Small intestine (tissue), 7 donors: ENCODE data around the gene CDK5R2. TPM values are rescaled to one million over a fixed set of nuclear protein-coding genes. Genes with fewer than 3 reads are reported as not detected.

Source experiments
- DNase-seq, 2 donors: peaks; one replicate each; pipeline versions ENCODE4 v3.0.0 to v3.0.0-alpha.2; 2013
- FAIRE-seq: peaks from 2 replicates; lab custom pipeline; 2012; peaks lifted over from hg19 to GRCh38; lab: Jason Lieb, UNC
- H3K27ac ChIP-seq, 3 donors: one replicate each; pipeline ENCODE4 v1.5.1; 2013; ENCODE audit warnings: low read length in 2 of 3, mild to moderate bottlenecking in 2 of 3, control low read depth in 1 of 3, inconsistent platforms in 1 of 3, low read depth in 1 of 3, moderate library complexity in 1 of 3
- H3K27me3 ChIP-seq, 3 donors: one replicate each; pipeline ENCODE4 v1.6.1; 2013; ENCODE audit warnings: low read length in 3 of 3, inconsistent platforms in 1 of 3; ENCODE audit not compliant: control insufficient read depth in 3 of 3, insufficient read depth in 3 of 3
- H3K36me3 ChIP-seq, 3 donors: one replicate each; pipeline ENCODE4 v1.6.1; 2013; ENCODE audit warnings: low read length in 3 of 3, inconsistent platforms in 1 of 3, low read depth in 1 of 3, mild to moderate bottlenecking in 1 of 3, moderate library complexity in 1 of 3; ENCODE audit not compliant: control insufficient read depth in 3 of 3, insufficient read depth in 2 of 3
- H3K4me1 ChIP-seq, 3 donors: one replicate each; pipeline ENCODE4 v1.6.1; 2013; ENCODE audit warnings: low read length in 2 of 3, inconsistent platforms in 1 of 3, low read depth in 1 of 3, mild to moderate bottlenecking in 1 of 3, moderate library complexity in 1 of 3; ENCODE audit not compliant: control insufficient read depth in 3 of 3, insufficient read depth in 2 of 3
- H3K4me3 ChIP-seq, 3 donors: one replicate each; pipeline ENCODE4 v1.5.1; 2013; ENCODE audit warnings: low read length in 3 of 3, control low read depth in 1 of 3, inconsistent platforms in 1 of 3, low read depth in 1 of 3, mild to moderate bottlenecking in 1 of 3, moderate library complexity in 1 of 3
- H3K9me3 ChIP-seq, 2 donors: one replicate each; pipeline ENCODE4 v1.6.1; 2013; ENCODE audit warnings: low read depth in 1 of 2, low read length in 1 of 2; ENCODE audit not compliant: control insufficient read depth in 2 of 2, insufficient read depth in 1 of 2
- whole genome bisulfite sequencing, 3 donors: extraction: QIAGEN DNeasy Blood & Tissue Kit; methylation state at CpG; one replicate each; pipeline ENCODE4 v1.1.7; 2013; 5-methylcytosine and 5-hydroxymethylcytosine counted together
- polyA plus RNA-seq, 4 donors: library from polyadenylated mRNA; stranded (reverse) in 3 of 4; unstranded in 1 of 4; fragments of 200-250 nt in 3 of 4; fragments of 120-200 nt in 1 of 4; gene quantifications; one replicate each; pipeline versions ENCODE4 v1.2.1 to v1.2.3, GENCODE V29; 2013
- donor health status: healthy with polysubstance abuse.
- donor health status: control.
- donor health status: control.
- donor health status: Bipolar disorder and iron deficiency.
- donor health status: healthy.

Gene CDK5R2
- polyA plus RNA-seq, 4 donors, result 0.22 to 1.5 (median 1.4) TPM; not detected in 1

DNA sequence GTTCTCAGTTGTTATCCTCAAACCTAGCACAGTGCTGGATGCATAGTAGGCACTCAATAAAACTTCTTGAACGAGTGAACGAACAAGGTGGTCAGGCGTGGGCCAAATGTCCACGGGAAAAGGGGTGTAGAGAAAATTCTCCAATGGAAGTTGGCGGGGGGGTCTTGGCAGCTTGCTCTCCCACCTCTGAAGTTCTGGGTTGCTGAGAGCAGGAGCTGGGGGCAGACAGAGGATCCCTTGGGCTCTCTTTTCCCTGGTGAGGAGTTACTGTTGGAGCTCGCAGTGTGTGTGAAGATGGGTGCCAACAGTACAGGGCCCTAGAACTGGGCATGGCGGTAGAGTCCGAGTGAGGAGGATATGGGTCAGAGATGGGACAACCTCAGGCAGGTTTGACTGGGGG is 36.1 kb downstream of the CDK5R2 start:
- FAIRE-seq (no peak), DNase-seq (no peak)
- no peak overlapping the region for H3K27ac ChIP-seq
- no peaks in the 10 kb centered on the region for H3K36me3 ChIP-seq
- H3K4me1 ChIP-seq, result peaks cover 0 to 19% (median 4%) of the 10 kb centered on the region in 3 donors
- H3K4me3 ChIP-seq, result no peak overlapping the region
- no peaks in the 10 kb centered on the region for H3K9me3 ChIP-seq
- H3K27me3 ChIP-seq, result peaks cover 19 to 86% (median 44%) of the 10 kb centered on the region in 3 donors
- WGBS, 3 donors, result 15 to 25% (median 24%) methylated on average over 8 of the region's 8 CpGs

DNA sequence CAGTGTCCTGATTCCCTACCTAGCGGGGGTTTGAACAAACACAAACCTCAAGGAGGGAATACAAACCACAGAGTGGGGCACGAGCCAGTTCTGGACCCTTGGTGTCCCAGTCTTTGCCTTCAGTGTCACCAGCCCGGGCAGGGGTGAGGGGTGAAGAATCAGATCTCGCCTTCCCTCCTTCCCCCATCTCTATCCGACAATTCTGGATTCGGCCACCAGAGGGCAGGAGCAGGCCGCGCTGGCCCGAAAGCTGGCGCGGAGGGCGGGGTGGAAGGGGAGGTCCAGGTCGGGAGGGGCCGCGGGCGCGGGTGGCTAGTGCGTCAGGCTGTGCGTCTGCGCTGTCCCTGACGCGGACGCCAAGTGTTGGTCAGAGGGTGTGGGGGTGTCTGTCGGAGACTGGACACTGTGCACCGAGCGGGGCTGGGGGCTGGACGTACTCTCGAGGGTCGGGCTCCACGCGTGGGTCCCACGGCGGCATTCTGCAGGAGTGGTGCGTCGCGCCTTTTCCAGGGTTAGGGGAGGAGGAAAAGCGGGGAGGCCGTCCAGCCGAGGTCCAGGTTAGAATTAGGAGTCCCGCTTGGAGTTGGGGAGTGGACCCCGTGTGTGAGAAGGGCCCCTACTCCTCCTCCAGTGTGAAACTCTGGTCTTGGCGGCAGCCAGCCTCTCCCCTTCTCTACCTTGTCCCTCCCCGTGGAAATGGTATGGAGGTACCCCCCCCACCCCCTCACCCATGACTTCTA is 36.7 kb downstream of the CDK5R2 start:
- Histone ChIP-seq H3K27me3 (peaks cover 18 to 86% (median 46%) of the 10 kb centered on the region in 3 donors), H3K4me3 (peak overlapping the region in 2 of 3 donors; percentile 26 to 29), H3K9me3 (no peaks in the 10 kb centered on the region), H3K36me3 (no peaks in the 10 kb centered on the region), H3K4me1 (peaks cover 0 to 20% (median 4%) of the 10 kb centered on the region in 3 donors), H3K27ac (peak overlapping the region in 2 of 3 donors; percentile 25 to 57)
- 1 to 5% (median 4%) methylated on average over 40 to 43 of the region's 43 CpGs for WGBS, 3 donors
- peak; percentile 84 to 92 for DNase-seq
- FAIRE-seq, result no peak

DNA sequence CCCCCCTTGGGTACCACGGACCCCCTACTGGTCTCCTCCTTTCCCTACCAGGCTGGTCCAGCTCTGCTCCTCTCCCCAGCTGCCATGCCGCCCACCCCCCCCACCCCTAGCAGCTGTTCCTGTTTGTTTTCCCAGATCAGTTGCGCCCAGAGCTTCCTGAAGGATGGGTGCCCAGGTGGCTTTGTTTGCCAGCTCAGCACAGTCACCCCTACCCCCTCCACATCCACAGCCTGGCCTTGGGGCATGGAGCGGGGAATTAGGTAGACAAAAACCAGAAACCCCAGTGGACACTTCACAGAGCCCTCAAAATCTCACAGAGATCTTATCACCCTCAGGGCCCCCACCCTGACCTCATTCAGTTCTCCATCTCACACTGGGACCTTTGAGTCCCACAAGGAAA is 37.5 kb downstream of the CDK5R2 start:
- no peak for FAIRE-seq
- 21 to 37% (median 24%) methylated on average over 3 to 4 of the region's 4 CpGs for WGBS, 3 donors
- peak overlapping the region in 2 of 3 donors; percentile 18 to 57 for H3K27ac ChIP-seq
- peaks cover 14 to 83% (median 43%) of the 10 kb centered on the region in 3 donors for H3K27me3 ChIP-seq
- H3K36me3 ChIP-seq, result no peaks in the 10 kb centered on the region
- DNase-seq, result no peak
- peaks cover 0 to 23% (median 4%) of the 10 kb centered on the region in 3 donors for H3K4me1 ChIP-seq
- H3K9me3 ChIP-seq, result no peaks in the 10 kb centered on the region
- H3K4me3 ChIP-seq, result no peak overlapping the region

DNA sequence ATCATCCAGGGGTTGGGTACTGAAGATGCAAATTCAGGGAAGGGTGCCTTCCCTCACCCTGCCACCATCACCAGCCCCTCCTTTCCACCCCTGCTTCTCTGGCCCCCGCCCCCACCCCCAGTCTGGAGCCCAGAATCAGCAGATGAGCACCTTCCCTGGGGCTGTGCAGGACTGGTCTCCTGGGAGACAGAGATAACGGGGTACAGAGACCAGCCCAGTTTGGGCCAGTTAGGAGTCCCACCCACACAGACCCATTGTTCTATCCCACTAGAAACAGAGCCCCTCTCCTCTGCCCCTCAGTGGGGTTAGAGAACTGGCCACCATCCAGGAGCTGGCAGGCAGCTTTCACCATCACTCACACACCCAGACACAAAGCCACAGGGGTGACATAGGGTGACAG is 38.3 kb downstream of the CDK5R2 start:
- Histone ChIP-seq H3K27me3 (peaks cover 14 to 83% (median 46%) of the 10 kb centered on the region in 3 donors), H3K9me3 (no peaks in the 10 kb centered on the region), H3K4me1 (peaks cover 4 to 31% (median 4%) of the 10 kb centered on the region in 3 donors), H3K4me3 (no peak overlapping the region), H3K36me3 (no peaks in the 10 kb centered on the region), H3K27ac (no peak overlapping the region)
- DNase-seq, result no peak
- 19 to 44% (median 32%) methylated on average over 2 of the region's 2 CpGs for WGBS, 3 donors
- FAIRE-seq, result no peak

DNA sequence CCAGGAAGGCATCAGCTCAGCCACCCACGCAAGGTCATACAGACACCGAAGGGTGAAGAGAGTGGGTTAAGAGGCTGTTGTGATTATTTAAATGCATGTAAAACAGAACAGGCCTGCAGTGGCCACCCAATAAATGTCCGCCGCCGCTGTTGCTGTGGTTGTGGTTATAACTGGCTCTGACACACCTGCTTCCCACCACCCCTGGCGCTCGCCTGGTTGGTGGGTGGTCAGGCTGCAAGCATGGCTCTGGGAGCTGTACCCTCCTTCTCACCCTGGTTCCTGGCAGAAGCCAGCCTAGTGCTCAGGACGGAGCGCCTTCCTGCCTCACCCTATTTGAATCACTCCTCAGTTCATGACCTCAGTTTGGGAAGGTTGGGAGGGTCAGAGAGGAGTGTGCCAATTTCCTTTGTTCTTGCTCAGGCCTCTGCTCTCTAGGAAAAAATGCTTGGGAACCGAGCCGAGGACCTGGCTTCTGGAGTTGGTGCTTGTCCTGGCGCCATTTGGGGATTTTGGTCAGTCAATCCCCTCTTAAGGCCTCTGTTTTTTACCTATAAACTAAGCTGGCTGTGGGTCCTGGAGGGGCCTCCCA is 39.0 kb downstream of the CDK5R2 start:
- Histone ChIP-seq H3K4me1 (peaks cover 2 to 31% (median 4%) of the 10 kb centered on the region in 3 donors), H3K27ac (no peak overlapping the region), H3K36me3 (no peaks in the 10 kb centered on the region), H3K4me3 (no peak overlapping the region), H3K9me3 (no peaks in the 10 kb centered on the region), H3K27me3 (peaks cover 7 to 83% (median 47%) of the 10 kb centered on the region in 3 donors)
- 57 to 71% (median 70%) methylated on average over 12 of the region's 12 CpGs for WGBS, 3 donors
- DNase-seq (no peak), FAIRE-seq (no peak)

DNA sequence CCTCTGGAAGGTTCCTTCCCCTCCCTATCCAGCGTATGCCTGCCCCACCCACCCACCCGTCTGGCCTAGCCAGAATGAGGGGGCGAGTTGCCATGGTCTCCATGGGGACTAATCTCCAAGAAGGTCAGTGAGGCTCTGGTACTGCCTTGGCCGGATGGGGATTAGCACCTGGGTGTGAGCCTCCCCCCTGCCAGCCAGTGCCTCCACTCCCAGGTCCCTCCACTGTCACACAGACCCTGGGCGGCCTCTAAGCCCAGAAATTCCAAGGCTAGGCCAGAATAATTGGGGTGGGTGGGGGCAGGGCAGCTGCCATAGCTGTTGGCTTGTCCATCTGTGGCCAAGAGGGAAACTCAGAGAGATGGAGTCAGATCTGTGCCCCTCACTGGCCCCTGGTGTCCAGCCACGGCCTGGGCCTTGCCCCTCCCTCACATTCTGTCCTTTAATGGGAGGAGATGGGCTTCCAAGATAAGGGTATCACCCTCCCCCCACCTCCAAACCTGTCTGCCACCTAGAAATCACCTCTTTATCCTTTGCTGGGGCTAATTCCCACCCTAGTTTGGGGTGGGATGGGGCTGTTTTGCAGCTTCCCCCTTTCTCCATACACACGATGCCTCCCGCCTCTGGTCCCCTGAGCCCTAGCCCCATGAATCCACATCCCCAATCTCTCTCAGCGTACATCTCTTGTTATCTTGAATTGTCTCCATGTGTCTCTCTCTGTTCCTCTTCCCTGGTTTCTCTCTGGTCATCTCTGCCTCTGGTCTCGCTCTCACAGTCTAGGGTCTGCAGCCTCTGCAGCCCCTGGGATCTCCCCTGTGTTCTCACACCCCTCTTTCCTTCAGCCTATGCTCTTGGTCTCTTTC is 39.8 kb downstream of the CDK5R2 start:
- Histone ChIP-seq H3K27ac (peak overlapping the region in 1 of 3 donors; percentile 67), H3K9me3 (no peaks in the 10 kb centered on the region), H3K27me3 (peaks cover 4 to 83% (median 46%) of the 10 kb centered on the region in 3 donors), H3K36me3 (no peaks in the 10 kb centered on the region), H3K4me3 (no peak overlapping the region), H3K4me1 (peaks cover 2 to 26% (median 4%) of the 10 kb centered on the region in 3 donors)
- no peak for DNase-seq
- 51 to 70% (median 67%) methylated on average over 9 to 10 of the region's 10 CpGs for WGBS, 3 donors
- FAIRE-seq, result no peak

DNA sequence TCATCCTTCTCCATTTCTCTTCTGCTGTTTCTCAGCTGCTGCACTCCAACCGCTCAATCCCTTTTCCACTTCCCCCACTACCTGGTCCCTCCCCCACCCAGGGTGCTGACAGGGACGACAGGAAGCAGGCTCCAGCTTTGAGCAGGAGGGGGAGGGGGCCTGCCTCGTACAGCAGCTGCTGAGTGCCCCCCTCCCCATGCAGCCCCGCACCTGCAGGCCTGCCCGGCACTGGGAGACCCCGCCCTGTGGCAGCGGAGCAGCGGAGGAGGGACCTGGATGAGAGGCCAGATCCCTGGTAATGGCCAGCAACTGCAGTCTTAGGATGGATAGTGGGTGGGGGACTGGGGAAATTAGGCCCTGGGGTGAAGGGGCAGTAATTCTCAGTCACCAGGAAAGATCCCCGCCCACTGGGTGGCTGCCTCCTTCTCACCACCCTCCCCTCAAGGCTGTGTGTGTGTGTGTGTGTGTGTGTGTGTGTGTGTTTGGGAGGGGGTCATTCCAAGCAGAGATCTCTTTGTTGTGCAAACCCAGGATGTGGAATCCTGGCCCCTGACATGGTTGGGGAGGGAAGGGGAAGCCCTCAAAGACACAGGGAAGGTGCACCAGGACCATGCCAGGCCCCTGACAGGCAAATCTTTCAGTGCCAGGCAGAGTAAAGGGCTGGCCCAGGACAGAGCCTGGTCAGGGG is 40.6 kb downstream of the CDK5R2 start:
- no peak for DNase-seq
- H3K27me3 ChIP-seq, result peaks cover 4 to 81% (median 48%) of the 10 kb centered on the region in 3 donors

More for the DNA sequence above, 40.6 kb downstream of the CDK5R2 start:
- Histone ChIP-seq H3K27ac (peak overlapping the region in 1 of 3 donors; percentile 67), H3K9me3 (no peaks in the 10 kb centered on the region), H3K36me3 (no peaks in the 10 kb centered on the region), H3K4me1 (peaks cover 2 to 26% (median 4%) of the 10 kb centered on the region in 3 donors), H3K4me3 (peak overlapping the region in 1 of 3 donors; percentile 41)
- WGBS, 3 donors, result 16 to 25% (median 18%) methylated on average over 9 of the region's 9 CpGs
- FAIRE-seq, result no peak
